GM20000 (cell line): ENCODE results near the gene SZRD1.

Experiments
- DNase-seq: peaks from one replicate; pipeline ENCODE4 v3.0.0; 2012; ENCODE audit warnings: low spot score
- TF ChIP-seq, protein P1 (sequence below): IDR thresholded peaks from 2 replicates; pipeline ENCODE4 v1.5.1; 2012; ENCODE audit warnings: mild to moderate bottlenecking, control low read depth; ENCODE audit errors: extremely low read depth, missing control alignments

The SZRD1 gene

DNA sequence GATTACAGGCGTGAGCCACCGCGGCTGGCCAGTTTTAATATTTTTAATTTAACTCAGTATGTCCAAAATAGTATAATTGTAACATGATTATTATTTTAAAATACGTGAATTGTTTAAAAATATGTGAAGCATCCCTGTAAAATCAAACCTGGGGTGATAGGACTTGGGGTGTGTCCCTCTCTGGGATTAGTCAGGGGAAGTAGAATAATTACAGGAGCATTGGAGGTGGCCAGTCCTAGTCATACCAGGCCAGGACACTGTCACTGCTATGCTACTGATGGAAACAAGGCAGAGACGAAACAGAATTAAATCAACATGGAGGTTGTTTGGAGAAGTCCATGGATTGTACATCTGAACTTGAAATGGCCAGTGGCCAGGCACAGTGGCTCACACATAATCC is 16.8 kb downstream of the SZRD1 start:
- TF ChIP-seq, protein P1, sequence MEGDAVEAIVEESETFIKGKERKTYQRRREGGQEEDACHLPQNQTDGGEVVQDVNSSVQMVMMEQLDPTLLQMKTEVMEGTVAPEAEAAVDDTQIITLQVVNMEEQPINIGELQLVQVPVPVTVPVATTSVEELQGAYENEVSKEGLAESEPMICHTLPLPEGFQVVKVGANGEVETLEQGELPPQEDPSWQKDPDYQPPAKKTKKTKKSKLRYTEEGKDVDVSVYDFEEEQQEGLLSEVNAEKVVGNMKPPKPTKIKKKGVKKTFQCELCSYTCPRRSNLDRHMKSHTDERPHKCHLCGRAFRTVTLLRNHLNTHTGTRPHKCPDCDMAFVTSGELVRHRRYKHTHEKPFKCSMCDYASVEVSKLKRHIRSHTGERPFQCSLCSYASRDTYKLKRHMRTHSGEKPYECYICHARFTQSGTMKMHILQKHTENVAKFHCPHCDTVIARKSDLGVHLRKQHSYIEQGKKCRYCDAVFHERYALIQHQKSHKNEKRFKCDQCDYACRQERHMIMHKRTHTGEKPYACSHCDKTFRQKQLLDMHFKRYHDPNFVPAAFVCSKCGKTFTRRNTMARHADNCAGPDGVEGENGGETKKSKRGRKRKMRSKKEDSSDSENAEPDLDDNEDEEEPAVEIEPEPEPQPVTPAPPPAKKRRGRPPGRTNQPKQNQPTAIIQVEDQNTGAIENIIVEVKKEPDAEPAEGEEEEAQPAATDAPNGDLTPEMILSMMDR, result no peak

DNA sequence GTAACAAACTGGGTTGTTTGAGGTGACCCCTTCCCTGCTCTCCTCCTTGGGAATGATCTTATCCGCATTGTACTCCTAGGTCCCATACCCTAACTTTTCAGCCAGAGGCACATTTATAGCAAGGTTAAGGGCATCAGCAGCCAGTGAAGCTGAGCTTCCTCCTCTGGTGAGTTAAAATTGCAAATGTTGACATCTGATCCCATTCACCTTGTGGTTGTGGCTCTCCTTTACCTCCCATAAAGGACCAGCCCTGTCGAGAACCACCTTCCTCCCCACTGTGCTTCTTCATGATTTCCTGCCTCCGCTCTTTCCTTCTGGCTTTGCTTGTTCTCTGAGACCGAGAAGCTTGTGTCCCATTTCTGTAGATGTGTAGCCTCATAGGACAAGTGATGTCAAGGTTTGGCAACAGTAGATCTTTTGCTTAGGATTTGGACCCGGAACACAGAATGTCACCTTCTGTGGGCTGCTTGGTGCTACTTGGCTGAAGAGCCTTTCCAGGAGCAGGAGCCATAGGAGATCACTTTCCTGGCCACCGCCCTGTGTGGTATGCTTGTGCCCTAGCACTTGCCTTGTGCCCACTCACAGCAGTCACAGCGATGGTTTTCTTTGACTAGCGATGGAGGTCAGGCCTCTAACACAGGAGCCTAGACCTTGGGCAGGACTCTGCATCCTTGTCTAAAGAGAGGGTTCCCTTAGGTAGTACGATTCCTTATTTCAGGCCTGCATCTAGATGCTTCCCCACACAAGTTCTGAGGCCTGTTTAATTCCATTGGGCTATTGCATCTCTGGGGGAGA is 18.8 kb downstream of the SZRD1 start:
- TF ChIP-seq, protein P1, result no peak
- DNase-seq, result no peak

More for the DNA sequence above, 16.8 kb downstream of the SZRD1 start:
- DNase-seq, result no peak

DNA sequence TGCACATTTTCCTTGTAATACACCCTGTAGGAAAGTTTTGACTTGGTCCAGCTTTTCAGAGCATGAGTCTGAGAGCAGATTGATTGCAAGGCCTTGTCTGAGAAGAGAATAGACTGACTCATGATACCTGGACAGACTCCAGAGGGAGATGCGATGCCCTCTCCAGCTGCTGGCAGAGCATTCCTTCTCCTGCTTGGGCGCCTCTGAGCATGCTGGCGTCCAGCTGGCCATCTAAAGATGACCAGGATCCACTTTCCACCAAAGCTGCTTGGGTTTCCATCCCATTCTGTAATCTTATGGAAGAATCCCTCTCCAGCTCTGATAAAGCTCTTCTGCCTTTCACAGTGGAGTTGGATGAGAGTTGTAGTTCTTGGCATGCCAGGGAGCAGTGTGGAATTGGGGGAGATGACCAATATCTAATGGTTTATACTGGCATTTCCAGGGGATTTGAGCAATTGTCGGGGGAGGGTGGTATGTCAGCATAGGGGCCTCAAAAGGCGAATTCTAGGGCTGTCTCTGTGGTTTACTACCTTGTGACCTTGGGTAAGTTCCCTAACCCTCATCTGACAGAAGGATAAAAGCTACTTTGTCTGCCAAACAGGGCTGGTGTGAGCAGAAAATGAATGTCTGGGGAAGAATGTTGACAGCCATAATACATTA is 19.5 kb downstream of the SZRD1 start:
- DNase-seq, result no peak
- TF ChIP-seq, protein P1, result no peak

- TF ChIP-seq, protein P1, result no peak
- DNase-seq, result peak; percentile 31
These were observed 20.5 kb downstream of the SZRD1 start for GRCh38 chr1:16387201-16388188.

GRCh38 chr1:16391411-16391810 is 24.4 kb downstream of the SZRD1 start:
- DNase-seq, result no peak
- TF ChIP-seq, protein P1, result no peak

DNA sequence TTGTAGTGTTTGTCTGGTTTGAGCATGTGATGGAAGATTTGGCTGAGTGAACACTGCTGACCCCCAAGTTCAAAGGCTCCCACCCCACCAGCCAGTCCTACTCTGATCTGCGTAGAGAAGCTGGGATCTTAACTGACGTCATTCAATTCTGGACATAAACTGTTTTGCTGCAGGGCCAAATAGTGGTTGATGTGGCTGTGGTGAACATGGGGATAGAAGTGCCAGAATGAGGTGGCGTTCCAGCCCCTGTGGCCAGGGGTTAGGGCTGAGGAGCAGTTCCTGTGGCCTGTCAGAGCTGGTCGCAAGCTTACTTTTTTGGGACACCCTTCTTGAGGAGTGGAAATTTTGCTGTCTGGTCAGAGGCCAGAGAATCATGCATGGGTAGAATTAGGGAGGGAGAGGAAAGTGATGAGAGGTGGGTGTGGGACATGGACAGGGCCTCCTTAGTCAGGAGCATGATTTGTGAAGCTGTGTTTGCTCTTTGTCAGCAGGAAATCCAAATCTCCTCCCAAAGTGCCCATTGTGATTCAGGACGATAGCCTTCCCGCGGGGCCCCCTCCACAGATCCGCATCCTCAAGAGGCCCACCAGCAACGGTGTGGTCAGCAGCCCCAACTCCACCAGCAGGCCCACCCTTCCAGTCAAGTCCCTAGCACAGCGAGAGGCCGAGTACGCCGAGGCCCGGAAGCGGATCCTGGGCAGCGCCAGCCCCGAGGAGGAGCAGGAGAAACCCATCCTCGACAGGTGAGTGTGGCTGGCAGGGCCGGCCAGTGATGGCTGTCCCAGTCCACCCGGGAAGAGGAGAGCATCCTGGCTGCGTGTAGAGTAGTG is 25.9 kb downstream of the SZRD1 start:
- TF ChIP-seq, protein P1, result no peak
- no peak for DNase-seq
